Smooth muscle cell (in vitro differentiated cells): ENCODE measurements around the gene MAML3. TPM values are rescaled to one million over a fixed set of nuclear protein-coding genes. Genes with fewer than 3 reads are reported as not detected.

Source experiments
- DNase-seq: peaks from one replicate; lab custom pipeline; 2025; ENCODE audit not compliant: unreplicated experiment; lab: John Stamatoyannopoulos, UW
- H2AFZ ChIP-seq: fragments of 200-600 bp; sonication (generic); 2 replicates; pipeline ENCODE4 v1.6.0; 2016; ENCODE audit warnings: antibody characterized with exemption, low read depth, mild to moderate bottlenecking
- H3F3A ChIP-seq: fragments of 200-600 bp; sonication (generic); 2 replicates; pipeline ENCODE4 v1.6.0; 2017; ENCODE audit warnings: antibody characterized with exemption, low read depth
- H3K27ac ChIP-seq: fragments of 200-600 bp; sonication (generic); 2 replicates; pipeline ENCODE4 v1.5.1; 2016; ENCODE audit warnings: low read depth, mild to moderate bottlenecking
- H3K27me3 ChIP-seq: fragments of 200-600 bp; sonication (generic); 2 replicates; pipeline ENCODE4 v1.6.1; 2016; ENCODE audit warnings: low read depth, mild to moderate bottlenecking
- H3K36me3 ChIP-seq: fragments of 200-600 bp; sonication (generic); 2 replicates; pipeline ENCODE4 v1.5.1; 2016; ENCODE audit warnings: low read depth
- H3K4me1 ChIP-seq: fragments of 200-600 bp; sonication (generic); 2 replicates; pipeline ENCODE4 v1.5.1; 2016; ENCODE audit warnings: low read depth
- H3K4me2 ChIP-seq: fragments of 200-600 bp; sonication (generic); 2 replicates; pipeline ENCODE4 v1.6.0; 2016; ENCODE audit warnings: mild to moderate bottlenecking
- H3K4me3 ChIP-seq: fragments of 200-600 bp; sonication (generic); 2 replicates; pipeline ENCODE4 v1.5.1; 2016; ENCODE audit warnings: mild to moderate bottlenecking
- H3K79me2 ChIP-seq: fragments of 200-600 bp; sonication (generic); 2 replicates; pipeline ENCODE4 v1.6.0; 2016; ENCODE audit warnings: low read depth, mild to moderate bottlenecking
- H3K9ac ChIP-seq: fragments of 200-600 bp; sonication (generic); 2 replicates; pipeline ENCODE4 v1.6.0; 2016; ENCODE audit warnings: low read depth
- H3K9me3 ChIP-seq: fragments of 200-600 bp; sonication (generic); replicated peaks from 2 replicates; pipeline ENCODE4 v1.5.1; 2016; ENCODE audit warnings: low read depth
- H4K20me1 ChIP-seq: fragments of 200-600 bp; sonication (generic); 2 replicates; pipeline ENCODE4 v1.6.0; 2016; ENCODE audit warnings: low read depth
- WGBS: methylation state at CpG from one replicate; pipeline ENCODE4 v1.1.7; 2016; ENCODE audit warnings: low lambda C conversion rate; 5-methylcytosine and 5-hydroxymethylcytosine counted together
- polyA plus RNA-seq: library from polyadenylated mRNA; unstranded; fragments of >200 nt; fragmentation: Nextera tagmentation; extraction: Ambion mirVana; gene quantifications from 2 replicates; pipeline ENCODE4 v1.2.1, GENCODE V29; 2016
- total RNA-seq: library from RNA; depleted of rRNA; stranded (reverse); fragments of >200 nt; gene quantifications from 2 replicates; pipeline ENCODE4 v1.2.3, GENCODE V29; 2014
- TF ChIP-seq, protein P1 (sequence below): fragments of 200-600 bp; sonication (generic); IDR thresholded peaks from 2 replicates; pipeline ENCODE4 v1.5.1; 2017; ENCODE audit warnings: borderline replicate concordance, mild to moderate bottlenecking, antibody characterized with exemption; ENCODE audit not compliant: insufficient read depth, poor library complexity, severe bottlenecking

The MAML3 gene
- total and polyA plus RNA-seq, 2 experiments from 2014 or later: 4.9 to 12.6 TPM

DNA sequence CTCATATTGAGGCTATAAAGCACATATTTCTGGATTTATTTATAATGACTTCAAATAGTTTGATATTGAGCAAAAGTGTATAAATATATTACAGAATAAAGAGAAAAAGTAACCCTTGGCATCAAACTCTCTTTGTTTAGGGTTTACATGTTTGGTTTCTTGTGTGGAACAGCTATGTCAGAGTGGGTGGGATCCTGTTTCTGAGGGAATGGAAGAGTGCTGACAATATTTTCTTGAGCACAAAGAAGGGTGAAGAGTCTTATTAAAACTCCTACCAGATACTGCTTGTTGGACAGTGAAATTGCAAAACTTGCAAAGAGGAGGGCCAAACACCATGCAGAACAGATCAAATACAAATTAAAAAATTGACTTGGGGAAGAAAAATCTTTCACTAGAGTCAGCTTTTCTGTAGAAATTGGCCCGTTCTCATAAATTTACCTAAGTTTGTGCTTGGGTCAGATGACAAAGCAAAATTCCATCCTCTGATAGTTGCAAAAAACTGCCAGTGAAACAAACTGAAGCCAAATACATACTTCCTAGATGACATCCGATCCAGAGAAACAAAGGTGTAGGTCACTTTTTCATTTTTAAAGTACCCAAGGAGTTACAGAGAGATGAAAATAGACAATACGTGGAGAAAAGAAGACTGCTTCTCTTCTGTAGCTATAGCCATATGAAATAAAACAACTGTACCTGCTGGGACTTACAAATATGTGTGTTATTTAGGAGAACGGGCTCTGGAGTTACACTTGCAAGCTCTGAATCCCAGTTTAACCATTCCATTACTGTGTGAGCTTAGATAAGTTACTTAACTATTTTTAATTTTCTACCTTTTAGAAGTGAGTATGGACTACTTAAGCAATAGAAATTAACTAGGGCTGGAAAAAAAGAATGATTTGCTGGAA, 133.3 kb downstream of the MAML3 start:
- Histone ChIP-seq H3K27ac (peak overlapping the region; percentile 85), H2AFZ (no peak overlapping the region), H3K79me2 (peaks cover 61% of the 10 kb centered on the region), H3K4me3 (no peak overlapping the region), H3K4me2 (peak overlapping the region; percentile 58), H3F3A (peaks cover 16% of the 10 kb centered on the region), H3K36me3 (no peaks in the 10 kb centered on the region), H4K20me1 (no peaks in the 10 kb centered on the region), H3K4me1 (peaks cover 24% of the 10 kb centered on the region), H3K9me3 (no peaks in the 10 kb centered on the region), H3K27me3 (no peaks in the 10 kb centered on the region), H3K9ac (peak overlapping the region; percentile 15)
- no peak for DNase-seq
- TF ChIP-seq, protein P1, sequence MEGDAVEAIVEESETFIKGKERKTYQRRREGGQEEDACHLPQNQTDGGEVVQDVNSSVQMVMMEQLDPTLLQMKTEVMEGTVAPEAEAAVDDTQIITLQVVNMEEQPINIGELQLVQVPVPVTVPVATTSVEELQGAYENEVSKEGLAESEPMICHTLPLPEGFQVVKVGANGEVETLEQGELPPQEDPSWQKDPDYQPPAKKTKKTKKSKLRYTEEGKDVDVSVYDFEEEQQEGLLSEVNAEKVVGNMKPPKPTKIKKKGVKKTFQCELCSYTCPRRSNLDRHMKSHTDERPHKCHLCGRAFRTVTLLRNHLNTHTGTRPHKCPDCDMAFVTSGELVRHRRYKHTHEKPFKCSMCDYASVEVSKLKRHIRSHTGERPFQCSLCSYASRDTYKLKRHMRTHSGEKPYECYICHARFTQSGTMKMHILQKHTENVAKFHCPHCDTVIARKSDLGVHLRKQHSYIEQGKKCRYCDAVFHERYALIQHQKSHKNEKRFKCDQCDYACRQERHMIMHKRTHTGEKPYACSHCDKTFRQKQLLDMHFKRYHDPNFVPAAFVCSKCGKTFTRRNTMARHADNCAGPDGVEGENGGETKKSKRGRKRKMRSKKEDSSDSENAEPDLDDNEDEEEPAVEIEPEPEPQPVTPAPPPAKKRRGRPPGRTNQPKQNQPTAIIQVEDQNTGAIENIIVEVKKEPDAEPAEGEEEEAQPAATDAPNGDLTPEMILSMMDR: no peak
- 66% methylated on average over 4 of the region's 4 CpGs for WGBS

DNA sequence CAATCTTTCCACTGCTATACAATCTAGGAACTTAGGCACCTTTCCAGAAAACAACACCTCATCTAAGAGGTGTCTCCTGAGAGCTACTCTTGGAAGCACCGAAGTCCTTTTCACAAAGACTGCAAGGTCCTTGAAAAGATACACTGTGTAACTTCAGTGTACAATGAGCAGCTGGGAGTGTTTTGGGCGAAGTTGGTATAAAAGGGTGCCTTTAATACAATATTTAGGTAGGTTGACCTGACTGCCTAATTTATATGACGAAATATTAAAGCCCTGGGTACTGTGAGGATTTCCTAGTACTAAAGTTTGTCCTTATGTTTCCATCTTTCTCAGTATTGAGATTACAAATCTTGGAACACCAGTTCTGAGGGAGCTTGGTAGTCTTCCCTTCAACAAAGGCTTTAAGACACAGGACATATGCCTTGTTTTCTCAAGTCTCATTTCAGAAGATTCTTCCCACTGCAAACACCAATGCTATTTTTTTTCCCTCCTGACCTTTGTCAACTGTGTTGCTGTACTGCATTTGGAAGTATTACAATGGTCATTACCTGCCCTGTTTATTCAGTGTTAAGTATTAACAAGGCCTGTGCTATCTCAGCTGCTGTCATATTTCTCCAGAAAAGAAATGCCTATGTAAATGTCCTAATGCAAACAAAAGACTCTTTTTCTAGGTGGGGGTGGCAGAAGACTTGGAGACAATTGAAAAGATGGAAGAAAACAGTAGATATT, 134.2 kb downstream of the MAML3 start:
- Histone ChIP-seq H3F3A (peaks cover 16% of the 10 kb centered on the region), H3K9ac (peak overlapping the region; percentile 15), H3K9me3 (no peaks in the 10 kb centered on the region), H3K27ac (peak overlapping the region; percentile 85), H4K20me1 (no peaks in the 10 kb centered on the region), H3K27me3 (no peaks in the 10 kb centered on the region), H3K4me2 (peak overlapping the region; percentile 58), H3K4me1 (peaks cover 24% of the 10 kb centered on the region), H3K36me3 (no peaks in the 10 kb centered on the region), H2AFZ (no peak overlapping the region), H3K79me2 (peaks cover 61% of the 10 kb centered on the region), H3K4me3 (no peak overlapping the region)
- WGBS: 91% methylated on average over 3 of the region's 3 CpGs
- TF ChIP-seq, protein P1: no peak
- DNase-seq: no peak

DNA sequence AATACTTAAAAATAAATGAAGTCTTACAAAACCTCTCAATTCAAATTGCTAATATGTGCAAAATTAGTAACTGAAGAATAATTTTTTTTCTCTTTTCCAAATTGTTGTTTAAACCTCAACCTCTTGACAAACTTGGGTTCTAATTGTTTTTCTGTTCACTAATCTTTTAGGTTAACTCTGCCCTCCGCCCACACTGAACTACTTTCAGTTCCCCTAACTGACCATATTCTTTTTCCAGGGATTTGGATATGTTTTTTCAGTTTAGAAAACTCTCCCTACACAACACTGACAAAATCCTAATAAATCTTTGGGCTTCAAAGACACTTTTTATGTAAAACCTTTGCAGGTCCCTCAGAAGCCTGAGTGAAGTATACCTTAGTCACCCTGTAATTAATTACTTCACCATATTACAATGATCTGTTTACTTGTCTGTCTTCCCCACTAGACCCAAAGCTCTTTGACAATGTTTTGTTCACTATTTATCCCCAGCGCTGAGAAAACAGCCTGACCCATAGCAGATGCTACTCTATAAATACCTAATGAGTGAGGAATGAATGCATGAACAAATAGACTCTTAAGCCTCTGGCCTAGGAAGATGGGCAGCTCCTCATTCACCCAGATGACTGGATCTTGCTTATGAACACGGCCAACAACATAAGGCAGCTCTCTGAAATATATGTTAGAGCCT, 134.9 kb downstream of the MAML3 start:
- peak overlapping the region; percentile 58 for H3K4me2 ChIP-seq
- H3K9ac ChIP-seq: peak overlapping the region; percentile 26
- TF ChIP-seq, protein P1: no peak
- H4K20me1 ChIP-seq: no peaks in the 10 kb centered on the region
- H3K36me3 ChIP-seq: no peaks in the 10 kb centered on the region
- H3K27ac ChIP-seq: peak overlapping the region; percentile 85
- WGBS: 40% methylated on average over 3 of the region's 3 CpGs
- H3K4me3 ChIP-seq: no peak overlapping the region
- peaks cover 65% of the 10 kb centered on the region for H3K79me2 ChIP-seq
- H2AFZ ChIP-seq: no peak overlapping the region
- H3K9me3 ChIP-seq: no peaks in the 10 kb centered on the region
- peaks cover 24% of the 10 kb centered on the region for H3K4me1 ChIP-seq
- DNase-seq: no peak
- peaks cover 16% of the 10 kb centered on the region for H3F3A ChIP-seq
- H3K27me3 ChIP-seq: no peaks in the 10 kb centered on the region
